Neutrophil (primary cell): Measurements from ENCODE around the gene GNG12.

Experiments used
- H3K27ac ChIP-seq: fragments of 200-600 bp; sonication (generic); 2 replicates; pipeline ENCODE4 v1.5.1; 2016; ENCODE audit warnings: mild to moderate bottlenecking, moderate library complexity
- H3K27me3 ChIP-seq: fragments of 200-600 bp; sonication (generic); 2 replicates; pipeline ENCODE4 v1.6.0; 2016; ENCODE audit warnings: mild to moderate bottlenecking
- H3K36me3 ChIP-seq: fragments of 200-600 bp; sonication (generic); 2 replicates; pipeline ENCODE4 v1.5.1; 2017
- H3K4me1 ChIP-seq, 2 experiments: fragments of 200-600 bp in 1 of 2; sonication (generic) in 1 of 2; 1 replicate in 1 of 2; 2 replicates in 1 of 2; pipeline versions ENCODE4 v1.5.1 to v1.6.1; 2013 to 2016; ENCODE audit warnings: low read depth in 1 of 2, low read length in 1 of 2, mild to moderate bottlenecking in 1 of 2, moderate library complexity in 1 of 2; ENCODE audit not compliant: control insufficient read depth in 1 of 2, insufficient read depth in 1 of 2
- H3K4me3 ChIP-seq, 2 experiments: fragments of 200-600 bp in 1 of 2; sonication (generic) in 1 of 2; 1 replicate in 1 of 2; 2 replicates in 1 of 2; pipeline ENCODE4 v1.5.1; 2013 to 2016; ENCODE audit warnings: low read depth in 1 of 2, low read length in 1 of 2, mild to moderate bottlenecking in 1 of 2, moderate library complexity in 1 of 2
- H3K9me3 ChIP-seq: fragments of 200-600 bp; sonication (generic); 2 replicates; pipeline ENCODE4 v1.5.1; 2016
- TF ChIP-seq, protein P1 (sequence below): fragments of 200-600 bp; sonication (generic); IDR thresholded peaks from 2 replicates; pipeline ENCODE4 v1.5.1; 2016; ENCODE audit warnings: antibody characterized with exemption

Gene GNG12

DNA sequence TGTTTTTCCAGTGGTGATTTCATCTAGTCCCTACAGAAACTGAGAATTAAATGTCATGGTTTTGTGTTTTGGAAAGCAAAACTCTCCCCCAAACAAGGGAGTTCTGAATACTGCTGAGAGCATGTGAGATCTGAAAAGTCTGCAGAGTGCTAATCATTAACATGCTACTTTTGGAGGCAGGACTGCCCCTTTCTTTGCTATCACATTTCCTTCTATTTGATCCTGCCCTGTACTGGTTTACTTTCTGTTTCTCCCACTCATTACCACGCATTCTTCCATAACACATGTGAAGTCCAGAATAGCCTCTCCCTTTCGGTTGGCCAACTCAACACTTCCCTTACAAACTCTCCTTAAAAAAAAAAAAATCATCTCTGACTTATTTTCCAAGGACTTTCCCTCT lies 84.6 kb downstream of the GNG12 start:
- TF ChIP-seq, protein P1, sequence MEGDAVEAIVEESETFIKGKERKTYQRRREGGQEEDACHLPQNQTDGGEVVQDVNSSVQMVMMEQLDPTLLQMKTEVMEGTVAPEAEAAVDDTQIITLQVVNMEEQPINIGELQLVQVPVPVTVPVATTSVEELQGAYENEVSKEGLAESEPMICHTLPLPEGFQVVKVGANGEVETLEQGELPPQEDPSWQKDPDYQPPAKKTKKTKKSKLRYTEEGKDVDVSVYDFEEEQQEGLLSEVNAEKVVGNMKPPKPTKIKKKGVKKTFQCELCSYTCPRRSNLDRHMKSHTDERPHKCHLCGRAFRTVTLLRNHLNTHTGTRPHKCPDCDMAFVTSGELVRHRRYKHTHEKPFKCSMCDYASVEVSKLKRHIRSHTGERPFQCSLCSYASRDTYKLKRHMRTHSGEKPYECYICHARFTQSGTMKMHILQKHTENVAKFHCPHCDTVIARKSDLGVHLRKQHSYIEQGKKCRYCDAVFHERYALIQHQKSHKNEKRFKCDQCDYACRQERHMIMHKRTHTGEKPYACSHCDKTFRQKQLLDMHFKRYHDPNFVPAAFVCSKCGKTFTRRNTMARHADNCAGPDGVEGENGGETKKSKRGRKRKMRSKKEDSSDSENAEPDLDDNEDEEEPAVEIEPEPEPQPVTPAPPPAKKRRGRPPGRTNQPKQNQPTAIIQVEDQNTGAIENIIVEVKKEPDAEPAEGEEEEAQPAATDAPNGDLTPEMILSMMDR = no peak
- no peaks in the 10 kb centered on the region for H3K9me3 ChIP-seq
- peaks cover 0 to 7% of the 10 kb centered on the region in 2 experiments for H3K4me1 ChIP-seq
- no peak overlapping the region for H3K27ac ChIP-seq
- no peaks in the 10 kb centered on the region for H3K27me3 ChIP-seq
- no peak overlapping the region for H3K4me3 ChIP-seq
- no peaks in the 10 kb centered on the region for H3K36me3 ChIP-seq

DNA sequence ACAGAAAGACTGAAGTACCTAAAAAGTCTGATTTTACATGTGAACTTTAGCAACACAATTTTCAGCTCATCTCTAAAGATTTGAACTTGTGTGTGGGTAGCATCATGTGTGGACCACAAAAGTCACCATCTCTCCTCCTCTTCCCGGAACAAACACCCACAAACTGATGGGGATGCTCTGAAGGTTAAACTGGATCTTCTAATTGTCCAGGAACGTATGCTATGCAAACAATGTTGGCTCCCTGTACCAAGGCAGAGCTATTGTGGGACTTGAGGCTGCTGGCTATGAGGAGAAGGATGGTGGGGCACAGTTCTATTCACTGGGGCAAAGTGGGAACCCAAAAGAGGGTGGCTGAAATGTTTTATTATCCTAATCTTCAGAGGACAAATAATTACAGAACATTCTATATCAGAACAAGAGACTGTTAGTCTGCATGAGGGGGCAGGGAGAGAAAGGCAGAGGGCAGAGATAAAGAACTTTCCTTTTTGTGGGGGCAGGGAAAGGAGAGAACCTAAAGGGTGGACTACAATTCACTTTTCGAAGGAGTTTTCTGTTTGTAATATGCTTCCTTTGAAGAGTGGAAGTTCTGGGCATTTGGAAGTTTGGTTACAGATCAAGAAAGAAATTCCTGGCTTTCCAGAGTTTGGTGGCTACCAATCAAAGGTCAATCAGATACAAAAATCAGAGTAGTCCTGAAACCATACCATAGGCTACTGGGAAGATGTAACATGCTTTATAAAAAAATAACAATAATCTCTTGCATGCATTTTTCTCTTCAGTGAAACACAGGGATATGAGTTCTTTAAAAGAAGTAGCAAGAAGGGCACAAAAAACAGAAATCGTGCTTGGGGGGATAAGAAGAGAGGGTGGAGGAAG lies 85.4 kb downstream of the GNG12 start:
- peaks cover 0 to 7% of the 10 kb centered on the region in 2 experiments for H3K4me1 ChIP-seq
- H3K27me3 ChIP-seq = no peaks in the 10 kb centered on the region
- no peaks in the 10 kb centered on the region for H3K9me3 ChIP-seq
- H3K27ac ChIP-seq = no peak overlapping the region
- TF ChIP-seq, protein P1 = no peak
- H3K36me3 ChIP-seq = no peaks in the 10 kb centered on the region
- H3K4me3 ChIP-seq = no peak overlapping the region

DNA sequence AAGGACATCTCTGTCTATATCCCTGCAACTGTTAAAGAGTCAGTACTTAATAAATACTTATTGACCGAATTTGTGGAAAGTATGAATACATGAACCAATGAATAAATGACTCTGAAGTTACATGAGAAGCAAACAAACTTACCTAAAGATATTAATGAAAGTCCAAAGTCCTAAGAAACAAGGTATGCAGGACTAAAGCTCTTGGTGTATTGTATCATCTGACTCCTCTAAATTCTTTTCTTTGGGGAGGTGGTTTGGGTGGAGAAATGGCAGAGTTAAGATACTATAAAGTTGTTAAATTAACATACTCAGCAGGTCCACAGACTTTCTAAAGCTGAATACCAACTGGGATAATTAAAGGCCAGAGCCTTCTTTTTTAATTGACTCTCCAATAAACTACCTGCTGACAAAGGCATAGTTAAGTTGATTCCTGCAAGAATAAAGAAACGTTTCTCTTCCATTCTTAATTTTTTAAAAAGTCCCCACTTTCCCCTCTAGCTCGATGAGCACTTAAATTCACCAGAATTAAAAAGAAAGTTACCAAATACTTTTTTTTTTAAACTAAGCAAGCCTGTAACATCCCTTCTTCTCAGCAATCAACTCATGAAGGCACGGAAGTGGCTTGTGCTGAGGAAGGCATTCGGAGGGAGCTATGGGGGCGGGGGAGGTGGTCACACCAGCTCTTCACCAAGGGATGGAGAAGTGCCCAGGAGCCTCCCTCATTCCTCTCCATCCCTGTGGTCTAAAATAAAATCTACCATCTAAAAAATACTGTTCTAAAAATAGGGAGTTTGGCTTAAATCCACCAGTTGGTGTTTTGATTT lies 87.2 kb downstream of the GNG12 start:
- TF ChIP-seq, protein P1 = no peak
- Histone ChIP-seq H3K4me1 (peaks cover 0 to 7% of the 10 kb centered on the region in 2 experiments), H3K9me3 (no peaks in the 10 kb centered on the region), H3K27ac (no peak overlapping the region), H3K27me3 (no peaks in the 10 kb centered on the region), H3K4me3 (no peak overlapping the region), H3K36me3 (no peaks in the 10 kb centered on the region)

DNA sequence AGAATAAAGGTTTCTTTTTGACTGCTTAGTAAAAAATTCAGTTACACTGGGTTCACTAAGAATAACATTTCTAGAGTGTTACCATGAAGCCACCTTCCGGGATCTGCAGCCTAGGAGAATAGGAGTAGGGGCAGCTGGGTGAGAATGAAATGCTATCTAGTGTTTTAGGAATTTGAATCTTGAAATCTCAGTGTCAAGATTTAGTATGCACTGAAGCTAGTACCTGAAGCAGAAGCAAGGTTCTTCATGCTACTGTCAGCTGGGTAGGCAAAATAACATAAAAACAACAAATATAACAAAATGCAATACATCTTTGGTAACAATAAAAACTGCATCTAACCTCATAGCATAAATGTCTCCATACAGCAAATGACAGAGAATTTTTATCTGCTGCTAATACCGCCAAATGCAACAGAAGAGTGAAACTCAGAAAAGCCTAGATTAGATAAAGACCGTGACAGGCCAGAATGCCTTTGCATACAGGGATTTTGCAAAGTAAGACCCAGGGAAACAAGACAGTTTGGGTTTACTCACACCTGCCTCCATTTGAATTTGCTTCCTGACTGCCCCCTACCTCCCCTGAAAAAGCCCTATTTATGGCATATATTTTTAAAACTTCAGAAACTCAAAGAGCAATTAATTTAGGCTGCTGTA lies 90.1 kb downstream of the GNG12 start:
- no peak overlapping the region for H3K4me3 ChIP-seq
- no peaks in the 10 kb centered on the region for H3K9me3 ChIP-seq
- H3K27ac ChIP-seq = no peak overlapping the region
- TF ChIP-seq, protein P1 = no peak
- no peaks in the 10 kb centered on the region for H3K4me1 ChIP-seq
- no peaks in the 10 kb centered on the region for H3K36me3 ChIP-seq
- H3K27me3 ChIP-seq = no peaks in the 10 kb centered on the region

DNA sequence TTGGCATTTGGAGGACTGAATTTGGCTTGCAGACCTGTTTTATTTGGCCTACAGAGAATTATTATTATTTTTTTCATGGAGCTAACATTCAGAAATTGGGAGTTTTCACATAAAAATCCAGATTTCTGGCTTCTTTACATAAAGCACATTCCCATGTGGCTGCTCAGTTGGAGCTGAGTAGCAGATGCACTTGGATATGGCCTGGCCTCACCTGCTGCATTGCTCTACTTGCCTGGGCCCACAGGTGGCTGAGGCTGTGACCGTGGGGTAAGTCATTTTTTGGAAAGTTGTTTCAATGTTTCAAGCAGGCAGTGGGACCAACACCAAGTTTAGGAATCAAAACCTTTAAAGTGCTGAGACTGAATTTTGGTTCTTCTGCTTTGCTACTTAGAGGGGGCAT lies 91.5 kb downstream of the GNG12 start:
- no peaks in the 10 kb centered on the region for H3K36me3 ChIP-seq
- no peak overlapping the region for H3K27ac ChIP-seq
- TF ChIP-seq, protein P1 = no peak
- no peaks in the 10 kb centered on the region for H3K9me3 ChIP-seq
- peaks cover 3 to 9% of the 10 kb centered on the region in 2 experiments for H3K4me1 ChIP-seq
- H3K4me3 ChIP-seq = no peak overlapping the region
- no peaks in the 10 kb centered on the region for H3K27me3 ChIP-seq
